Right forelimb (tissue), 1 donor: Measurements from ENCODE around the gene WNK1.
"Not testable (repeated sequence)": the region's sequence is repeated elsewhere in the genome, so short reads cannot be mapped to it uniquely, and the experiment has no call there.

Experiments
- DNase-seq: peaks from one replicate; pipeline ENCODE4 v3.0.0-alpha.2; 2018

The WNK1 gene

DNA sequence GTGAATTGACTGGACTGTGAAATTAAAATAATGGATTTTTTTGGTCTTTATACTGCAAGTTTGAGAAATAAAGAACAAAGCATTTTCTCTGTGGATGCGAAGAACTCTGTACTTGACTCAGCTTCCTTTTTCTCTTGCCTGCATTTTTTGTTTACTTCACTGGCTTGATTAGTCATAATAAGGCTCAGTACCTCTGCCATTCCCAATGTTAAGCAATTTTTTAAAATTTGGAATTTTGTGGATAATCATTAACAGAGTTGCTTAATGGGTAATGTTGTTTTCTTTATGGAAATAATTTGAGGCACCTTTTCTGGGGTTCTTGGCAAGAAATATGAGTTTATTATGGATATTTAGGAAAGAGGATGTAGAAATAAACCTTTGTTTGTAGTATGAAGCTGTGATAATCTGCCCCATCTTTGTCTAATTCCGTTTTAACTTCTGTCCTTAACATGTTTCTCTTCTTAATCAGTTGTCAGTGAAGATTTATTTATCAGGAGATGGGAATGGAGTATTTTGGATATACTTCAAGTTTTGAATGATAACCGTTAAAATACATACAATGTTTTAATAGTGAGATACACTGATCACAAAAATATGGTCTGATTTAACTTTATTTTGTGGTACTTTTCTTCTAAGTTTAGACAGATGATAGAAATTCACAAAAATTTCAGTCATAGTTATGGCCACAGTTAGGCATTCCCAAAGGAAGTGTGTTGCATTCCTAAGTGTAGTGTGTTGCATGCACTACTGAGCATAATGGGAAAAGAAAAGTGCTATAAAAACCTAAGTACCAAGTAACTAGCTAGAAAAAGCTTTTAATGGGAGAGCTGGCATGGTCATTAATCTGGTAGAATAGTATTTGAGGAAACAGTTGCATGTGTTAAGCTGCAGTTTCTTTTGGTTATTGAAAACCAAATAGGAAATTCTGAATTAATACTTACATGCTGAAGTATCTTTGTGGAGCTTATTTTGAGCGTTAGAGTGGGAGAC lies 27.7 kb downstream of the WNK1 start:
- no peak for DNase-seq

DNA sequence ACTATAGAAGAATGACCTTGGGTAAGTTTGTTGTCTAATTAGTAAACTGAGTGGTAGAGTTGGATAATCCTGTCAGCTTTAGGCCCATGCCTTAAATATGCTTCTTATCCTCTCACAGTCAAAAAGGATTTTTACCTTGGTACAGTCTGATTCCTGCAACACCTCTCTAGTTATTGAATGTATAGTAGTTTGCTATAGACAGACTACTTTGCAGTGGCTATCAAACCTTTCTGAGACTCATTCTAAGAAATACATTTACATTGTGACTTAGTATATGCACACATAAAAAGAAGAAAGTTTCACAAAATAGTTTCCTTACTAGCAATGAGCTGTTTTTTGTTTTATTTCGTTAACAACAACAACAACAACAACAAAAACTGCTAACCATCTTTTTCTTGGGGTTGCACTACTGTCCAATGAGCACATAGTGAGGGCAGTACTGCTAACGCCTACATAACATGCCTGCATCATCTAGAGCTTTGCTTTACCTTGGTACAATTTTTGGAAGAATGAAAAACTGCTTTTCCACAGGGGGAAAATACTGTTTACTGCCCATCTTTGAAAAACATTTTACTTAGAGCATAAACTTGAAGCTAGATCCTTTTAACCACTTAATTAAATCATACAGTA lies 28.5 kb downstream of the WNK1 start:
- DNase-seq: no peak

DNA sequence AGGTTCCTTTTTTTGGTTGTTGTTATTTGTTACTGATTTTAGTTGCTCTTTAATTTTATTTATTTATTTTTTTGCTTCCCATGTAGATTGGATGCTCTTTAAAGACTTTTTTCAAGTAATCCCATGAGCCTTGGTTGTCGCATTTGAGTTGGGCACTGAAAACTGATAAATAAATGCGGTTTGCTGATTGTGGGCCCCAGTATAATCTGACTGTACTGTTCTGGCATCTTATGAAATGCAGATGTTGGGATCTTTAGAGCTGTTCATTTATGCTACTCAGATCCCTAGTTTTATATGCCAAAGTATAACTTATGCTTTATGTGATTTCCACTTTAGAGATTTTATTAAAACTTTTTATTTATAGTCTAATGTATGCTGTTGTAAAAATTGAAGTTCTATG lies 33.3 kb downstream of the WNK1 start:
- no peak for DNase-seq

DNA sequence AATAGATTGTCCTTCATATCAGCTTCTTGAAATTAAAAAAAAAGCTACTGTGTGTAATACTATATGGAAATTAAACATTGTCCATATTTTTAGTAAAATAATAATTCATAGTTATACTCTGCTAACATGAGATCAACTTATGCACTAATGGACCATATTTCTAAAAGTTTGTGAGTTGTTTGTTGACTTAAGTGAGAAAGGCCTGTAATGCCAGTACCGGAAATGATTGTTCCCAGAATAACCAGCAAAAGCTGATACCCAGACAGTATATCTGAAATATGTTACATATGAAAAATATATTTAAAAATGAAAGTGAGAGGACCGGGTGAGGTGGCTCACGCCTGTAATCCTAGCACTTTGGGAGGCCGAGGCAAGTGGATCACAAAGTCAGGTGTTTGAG lies 35.9 kb downstream of the WNK1 start:
- DNase-seq: no peak

DNA sequence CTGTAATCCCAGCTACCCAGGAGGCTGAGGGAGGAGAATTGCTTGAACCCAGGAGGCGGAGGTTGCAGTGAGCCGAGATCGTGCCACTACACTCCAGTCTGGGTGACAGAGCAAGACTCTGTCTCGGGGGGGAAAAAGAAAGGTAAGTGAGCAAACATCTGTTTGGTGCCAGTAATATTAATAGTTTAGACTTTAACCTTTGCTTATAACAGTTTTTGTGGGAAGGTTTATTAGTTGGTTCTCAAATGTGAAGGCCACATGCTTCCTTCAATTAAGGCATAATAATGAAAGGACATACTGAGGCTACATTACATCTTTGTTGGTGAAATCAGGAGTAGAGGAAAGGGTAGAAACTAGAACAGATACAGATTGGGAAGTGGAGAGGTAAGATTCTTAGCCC lies 36.4 kb downstream of the WNK1 start:
- DNase-seq: not testable (repeated sequence)

DNA sequence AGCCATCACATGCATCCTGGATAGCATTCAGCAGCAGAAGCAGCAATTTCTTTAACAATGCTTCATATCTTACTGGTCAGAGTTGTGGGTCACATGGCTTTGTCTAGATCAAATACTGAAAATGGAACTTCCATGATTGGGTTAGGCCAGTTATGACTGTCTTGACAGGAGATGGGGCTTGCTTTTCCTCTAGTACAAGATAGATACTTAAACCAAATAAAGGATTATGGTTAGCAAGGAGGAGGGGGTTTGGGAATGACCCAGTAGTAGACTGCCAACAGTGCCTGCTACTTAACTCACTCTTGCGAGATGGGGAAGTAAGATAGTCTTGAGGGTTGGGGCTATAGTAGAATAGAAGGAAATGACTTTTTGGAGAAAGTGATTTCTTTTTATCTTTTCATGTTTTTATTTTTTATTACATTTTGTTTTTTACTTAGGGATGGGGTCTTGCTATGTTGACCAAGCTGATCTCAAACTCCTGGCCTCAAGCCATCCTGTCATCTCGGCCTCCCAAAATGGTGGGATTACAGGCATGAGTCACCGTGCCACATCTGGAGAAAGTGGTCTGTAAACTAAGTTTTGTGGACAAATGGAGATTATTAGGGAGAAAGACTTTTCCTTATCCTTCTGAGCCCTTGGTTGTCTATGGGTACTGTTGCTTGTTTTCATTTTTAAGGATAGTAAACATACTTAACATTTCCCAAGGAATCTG lies 37.6 kb downstream of the WNK1 start:
- no peak for DNase-seq

DNA sequence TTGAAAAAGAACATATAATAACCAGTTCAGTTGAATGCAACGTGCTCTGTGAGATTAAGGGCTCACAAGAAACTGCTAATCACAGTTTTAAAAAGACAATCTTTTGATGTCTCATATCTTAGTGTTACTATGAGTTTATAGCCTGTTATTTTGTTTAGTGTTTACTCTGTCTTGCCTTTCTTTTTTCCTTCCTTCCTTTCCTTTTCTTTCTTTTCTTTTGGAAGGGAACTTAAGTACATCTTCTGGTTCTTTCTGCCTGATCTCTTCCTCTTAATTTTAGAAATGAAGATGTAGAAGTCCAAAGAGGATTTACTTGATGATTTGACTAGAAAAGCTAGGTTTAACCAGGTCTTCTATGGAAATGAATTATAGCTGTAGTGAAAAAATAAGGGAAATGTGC lies 38.2 kb downstream of the WNK1 start:
- no peak for DNase-seq

DNA sequence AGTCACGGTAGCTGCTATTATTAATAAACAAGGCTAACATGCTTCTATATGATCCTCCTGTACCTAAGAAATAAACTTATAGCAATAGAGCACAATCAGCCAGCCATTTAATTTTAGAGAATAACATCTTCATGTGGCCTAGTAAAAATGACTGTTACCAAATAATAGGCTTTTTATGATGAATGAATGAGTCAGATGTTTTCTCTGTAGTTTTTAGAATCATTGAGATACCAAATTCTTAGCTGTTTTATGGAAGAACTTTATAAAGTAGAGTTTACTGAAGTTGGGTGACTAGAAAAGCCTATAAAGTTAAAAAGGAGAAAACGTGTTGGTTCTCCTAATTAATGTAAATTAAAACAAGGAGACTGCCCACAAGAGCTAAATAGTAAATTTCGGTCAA lies 40.7 kb downstream of the WNK1 start:
- no peak for DNase-seq

DNA sequence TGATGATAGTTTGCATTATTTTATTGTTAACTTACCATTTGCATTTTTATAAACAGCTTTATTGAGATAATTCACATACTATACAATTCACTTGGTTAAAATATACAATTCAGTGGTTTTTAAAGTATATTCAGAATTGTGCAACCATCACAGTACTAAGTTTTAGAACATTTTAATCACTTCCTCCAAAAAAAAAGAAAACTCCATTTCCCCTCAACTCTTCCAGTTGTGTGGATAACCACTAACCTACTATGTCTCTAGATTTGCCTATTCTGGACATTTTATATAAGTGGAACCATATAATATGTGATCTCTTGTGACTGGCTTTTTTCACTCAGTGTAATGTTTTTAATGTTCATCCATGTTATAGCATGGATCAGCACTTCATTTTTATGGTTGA lies 41.3 kb downstream of the WNK1 start:
- no peak for DNase-seq

DNA sequence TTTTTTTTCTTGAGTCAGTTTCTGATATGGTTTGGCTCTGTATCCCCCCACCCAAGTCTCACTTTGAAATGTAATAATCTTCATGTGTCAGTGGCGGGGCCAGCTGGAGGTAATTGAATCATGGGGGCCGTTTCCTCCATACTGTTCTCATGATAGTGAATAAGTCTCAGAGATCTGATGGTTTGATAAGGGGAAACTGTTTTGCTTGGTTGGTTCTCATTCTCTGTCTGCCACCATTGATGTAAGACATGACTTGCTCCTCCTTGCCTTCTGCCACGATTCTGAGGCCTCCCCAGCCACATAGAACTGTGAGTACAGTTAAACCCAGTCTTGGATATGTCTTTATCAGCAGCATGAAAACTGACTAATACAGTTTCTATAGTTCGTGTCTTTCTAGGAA lies 42.9 kb downstream of the WNK1 start:
- no peak for DNase-seq

DNA sequence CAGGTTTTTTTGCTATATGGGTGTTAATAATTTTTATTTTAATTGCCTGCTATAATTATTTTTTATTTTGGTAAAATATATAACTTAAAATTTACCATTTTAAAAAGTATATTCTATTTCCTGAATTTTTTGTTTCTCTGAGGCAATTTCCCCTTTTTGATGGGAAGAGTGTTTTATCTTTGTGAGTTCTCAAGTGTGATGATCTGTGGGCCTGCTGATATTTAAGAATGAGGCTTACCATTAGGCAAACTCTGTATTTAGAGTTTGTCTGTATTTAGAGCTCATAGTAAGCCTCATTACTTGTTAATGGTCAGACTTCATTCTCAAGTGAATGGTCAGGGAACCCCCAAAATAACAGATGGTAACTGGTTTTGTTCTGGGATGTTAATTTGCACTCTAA lies 48.0 kb downstream of the WNK1 start:
- DNase-seq: no peak

DNA sequence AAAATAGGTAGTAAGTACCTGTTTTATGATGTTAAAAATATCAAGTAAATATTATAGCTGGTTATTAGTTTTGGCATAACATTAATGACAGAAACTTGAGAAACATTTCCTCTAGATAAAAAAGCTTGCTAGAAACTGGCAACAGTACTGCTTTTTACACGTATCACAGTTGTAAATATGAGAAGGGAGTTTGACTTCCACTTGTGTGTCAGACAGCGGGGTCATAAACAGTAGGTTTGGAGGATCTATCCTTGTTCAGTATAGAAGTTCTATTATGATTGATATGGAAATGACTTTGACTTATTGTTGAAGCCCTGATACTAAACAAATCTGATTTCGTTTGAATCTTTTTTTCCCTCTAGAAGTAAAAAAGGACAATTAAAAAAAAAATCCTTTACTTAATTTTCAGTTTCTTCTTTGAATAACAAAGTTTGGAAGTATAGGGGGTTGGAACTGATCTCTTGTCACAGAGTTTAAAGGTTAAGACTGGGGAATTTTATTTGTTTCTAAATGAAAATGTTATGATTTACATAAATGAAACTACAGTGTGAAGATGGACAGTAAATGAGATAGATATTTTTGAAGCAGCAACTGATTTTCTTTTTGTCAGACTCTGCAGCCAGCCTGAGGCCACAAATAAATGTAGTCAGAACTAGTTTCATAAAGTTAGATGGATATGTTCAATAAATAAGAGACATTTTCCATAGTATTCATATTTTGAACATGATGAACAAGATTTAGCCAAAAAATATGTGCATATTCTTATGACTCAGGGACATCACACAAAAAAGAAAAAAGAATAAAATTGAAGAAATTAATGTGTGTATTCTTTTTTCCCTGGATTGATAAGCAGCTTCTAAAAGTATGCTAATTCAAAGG lies 50.1 kb downstream of the WNK1 start:
- DNase-seq: no peak

DNA sequence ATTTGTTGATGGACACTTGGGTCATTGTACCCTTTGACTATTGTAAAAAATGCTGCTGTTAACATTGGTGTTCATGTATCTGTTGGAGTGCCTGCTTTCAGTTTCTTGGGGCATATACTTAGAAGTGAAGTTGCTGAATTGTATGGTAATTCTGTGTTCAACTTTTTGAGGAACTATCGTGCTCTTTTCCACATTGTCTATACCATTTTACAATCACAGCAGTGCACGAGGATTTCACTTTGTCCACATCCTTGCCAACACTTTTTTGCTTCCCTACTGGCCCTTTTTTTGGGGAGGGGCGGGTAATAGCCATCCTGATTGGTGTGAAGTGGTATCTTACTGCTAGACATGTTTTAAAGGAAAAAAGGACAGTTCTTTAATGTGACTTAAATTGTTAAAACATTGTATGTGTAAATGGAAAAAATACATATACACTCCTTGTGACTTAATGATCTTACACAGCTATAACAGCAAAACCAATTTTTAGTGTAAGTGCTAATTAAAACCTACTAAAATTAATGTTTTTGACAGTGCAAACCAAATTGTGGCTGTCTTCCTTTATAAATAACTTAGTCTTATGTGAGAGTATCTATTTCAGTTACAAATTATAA lies 52.7 kb downstream of the WNK1 start:
- no peak for DNase-seq

DNA sequence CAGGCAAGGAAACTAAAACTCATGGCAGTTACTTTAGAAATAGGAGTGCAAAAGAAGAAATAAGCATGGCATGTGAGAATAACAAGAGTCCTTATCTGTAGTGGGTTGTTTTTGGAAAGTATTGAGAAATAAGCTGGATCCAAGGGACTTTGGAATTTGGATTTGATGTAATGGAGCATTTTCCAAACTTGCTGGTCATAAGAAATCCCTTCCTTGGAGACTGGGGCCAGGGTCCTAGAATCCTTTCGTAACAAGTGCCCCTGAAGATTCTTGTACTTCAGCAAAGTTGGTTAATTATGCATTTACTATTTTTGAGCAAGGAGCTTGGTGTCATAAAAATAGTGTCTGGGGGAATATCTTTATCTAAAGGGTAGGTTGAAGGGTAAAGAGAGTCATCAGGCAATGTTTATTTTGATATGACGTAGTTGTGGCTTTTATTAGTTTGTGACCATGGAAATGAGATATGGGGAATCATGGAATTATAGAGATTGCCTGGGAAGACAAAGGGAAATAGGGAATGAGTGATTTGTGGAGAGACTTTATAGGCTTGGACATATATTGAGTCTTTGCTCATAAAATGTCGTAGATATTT lies 53.9 kb downstream of the WNK1 start:
- DNase-seq: no peak

DNA sequence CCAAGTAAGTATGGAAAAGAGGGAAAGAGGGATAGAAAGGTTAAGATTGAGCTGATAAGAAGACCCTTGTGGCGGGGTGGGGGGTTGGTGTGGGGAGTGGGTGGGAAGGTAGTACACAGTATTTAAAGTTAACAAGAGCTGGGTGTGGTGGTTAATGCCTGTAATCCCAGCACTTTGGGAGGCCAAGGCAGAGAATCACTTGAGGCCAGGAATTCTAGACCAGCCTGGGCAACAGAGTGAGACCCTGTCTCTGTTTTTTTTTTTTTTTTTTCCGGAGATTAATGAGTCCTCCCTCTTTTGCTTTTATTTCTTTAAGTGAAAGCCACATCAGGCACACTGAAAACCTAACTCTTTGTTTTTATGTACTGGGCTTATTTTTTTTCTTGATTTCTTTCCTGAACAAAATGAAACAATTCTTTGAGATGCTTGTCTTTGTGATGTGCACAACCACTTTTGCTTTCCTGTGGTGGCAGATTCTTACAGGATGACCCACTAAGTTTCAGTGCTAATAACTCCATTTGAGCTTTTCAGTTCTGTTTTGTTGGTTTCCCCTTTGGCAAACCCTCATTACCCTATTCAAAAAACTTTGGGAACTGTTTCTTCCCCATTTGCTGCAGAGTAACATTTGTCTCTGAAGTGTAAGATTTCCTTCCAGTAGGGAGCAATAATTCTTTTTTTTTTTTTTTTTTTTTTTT lies 54.8 kb downstream of the WNK1 start:
- no peak for DNase-seq

DNA sequence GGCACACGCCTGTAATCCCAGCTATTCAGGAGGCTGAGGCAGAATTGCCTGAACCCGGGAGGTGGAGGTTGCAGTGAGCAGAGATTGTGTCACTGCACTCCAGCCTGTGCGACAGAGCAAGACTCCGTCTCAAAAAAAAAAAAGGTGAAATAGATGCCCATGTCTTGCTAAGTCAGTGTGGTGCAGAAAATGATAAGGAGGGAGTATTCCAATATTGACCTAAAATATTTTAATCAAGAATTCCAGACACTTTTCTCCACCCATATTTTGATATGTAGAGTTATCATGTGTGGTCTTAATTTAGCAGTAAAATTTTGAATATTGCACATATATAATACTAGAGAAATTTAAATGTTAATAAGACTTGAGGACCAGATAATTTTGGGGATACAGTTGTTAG lies 57.7 kb downstream of the WNK1 start:
- no peak for DNase-seq

DNA sequence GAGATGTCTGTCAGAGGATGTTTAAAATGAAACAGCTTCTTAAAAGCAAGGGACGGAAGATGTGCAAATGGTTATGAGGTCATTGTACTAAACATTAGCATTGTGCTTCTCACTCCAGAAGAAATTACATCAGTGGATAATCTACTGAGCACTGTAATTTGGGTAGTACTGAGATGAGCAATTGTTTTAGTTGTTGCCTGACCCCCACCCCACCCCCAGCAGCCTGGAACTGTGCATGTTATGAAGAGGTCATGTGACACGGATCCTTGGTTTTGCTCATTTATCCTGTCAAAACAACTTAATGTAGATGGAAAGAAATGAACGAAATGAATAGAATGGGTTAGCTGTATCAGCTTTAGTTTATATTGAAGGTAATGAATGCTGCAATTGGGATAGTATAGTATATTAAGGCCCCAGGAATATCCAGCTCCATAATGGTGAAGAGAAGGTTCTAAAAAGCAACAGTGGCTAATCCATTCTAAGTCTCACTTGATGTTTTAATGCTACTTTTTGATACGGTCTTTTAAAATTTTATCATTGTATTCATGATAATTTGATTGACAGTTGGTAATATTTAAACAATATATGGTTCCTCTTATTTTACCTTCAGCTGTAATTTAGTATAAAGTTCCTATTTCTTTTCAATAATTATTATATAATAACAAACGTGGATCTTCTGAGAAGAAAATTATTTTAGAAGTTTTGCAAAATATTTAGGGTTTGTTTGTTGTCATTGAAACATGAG lies 58.5 kb downstream of the WNK1 start:
- DNase-seq: no peak

DNA sequence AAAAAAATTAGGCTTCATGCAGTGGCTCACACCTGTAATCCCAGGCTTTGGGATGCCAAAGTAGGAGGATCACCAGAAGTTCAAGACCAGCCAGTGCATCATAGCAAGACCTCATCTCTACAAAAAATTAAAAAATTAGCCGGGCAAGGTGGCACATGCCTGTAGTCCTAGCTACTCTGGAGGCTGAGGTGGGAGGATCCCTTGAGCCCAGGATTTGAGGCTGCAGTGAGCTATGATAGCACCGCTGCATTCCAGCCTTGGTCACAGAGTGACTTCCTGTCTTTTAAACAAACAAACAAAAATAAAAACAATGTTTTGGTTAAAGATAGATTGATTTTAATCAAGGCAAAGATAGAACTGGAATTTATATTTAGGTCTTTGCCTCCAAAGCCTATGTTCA lies 60.6 kb downstream of the WNK1 start:
- no peak for DNase-seq

DNA sequence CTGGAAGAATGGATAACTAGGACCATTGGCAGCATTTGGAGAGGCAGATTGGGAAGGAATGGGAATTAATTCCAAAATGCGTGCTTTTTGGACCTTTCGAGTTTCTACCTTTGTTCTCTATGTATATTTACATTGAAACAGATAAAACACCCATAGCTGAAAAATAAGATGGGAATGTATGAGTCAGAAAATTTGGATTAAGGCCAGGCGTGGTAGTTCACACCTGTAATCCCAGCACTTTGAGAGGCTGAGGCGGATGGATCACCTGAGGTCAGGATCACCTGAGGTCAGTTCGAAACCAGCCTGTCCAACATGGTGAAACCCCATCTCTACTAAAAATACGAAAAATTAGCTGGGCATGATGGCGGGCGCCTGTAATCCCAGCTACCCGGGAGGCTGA lies 65.1 kb downstream of the WNK1 start:
- not testable (repeated sequence) for DNase-seq

DNA sequence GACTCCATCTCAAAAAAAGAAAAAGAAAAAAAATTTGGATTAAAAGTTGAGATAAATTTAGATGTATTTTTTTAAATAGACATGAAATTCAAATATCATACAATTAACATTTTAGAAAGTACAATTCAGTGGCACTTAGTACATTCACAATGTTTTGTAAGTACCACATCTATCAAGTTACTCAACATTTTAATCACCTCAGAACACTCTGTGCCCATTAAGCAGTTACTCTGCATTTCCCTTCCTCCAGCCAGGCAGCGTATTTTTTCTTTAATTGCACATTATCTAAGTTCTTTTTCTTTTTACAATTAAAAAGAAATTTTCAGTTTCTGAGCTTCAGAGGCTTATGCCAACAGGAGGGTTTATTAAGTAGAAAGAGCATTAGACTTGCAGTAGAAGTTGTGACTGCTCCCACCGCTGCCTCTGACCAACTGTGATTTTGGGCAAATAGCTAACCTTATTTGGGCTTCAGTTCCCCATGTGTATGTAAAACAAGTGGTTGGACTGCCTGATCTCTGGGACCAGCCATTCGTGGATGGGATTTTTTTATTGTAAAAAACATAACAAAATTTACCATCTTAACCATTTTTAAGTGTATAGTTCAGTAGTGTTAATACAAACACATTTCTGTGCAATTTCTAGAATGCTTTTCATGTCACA lies 65.7 kb downstream of the WNK1 start:
- DNase-seq: no peak
